ENCODE measurements around the gene ZNF638. TPM values are rescaled to one million over a fixed set of nuclear protein-coding genes. Genes with fewer than 3 reads are reported as not detected.

The ZNF638 gene
- total RNA-seq, 6 experiments from 2014 or later, result 41.8 to 65.8 (median 61.5) TPM

Small RNA genes lying within 50 kb of the gene (small RNA-seq; reads per million reads assigned to genes)
- gene RNU6-105P, result 0 reads per million in 2 experiments

Other genes with a start within 250 kb of the ZNF638 start
- gene MCEE, start 201.6 kb upstream of the ZNF638 start, total RNA-seq, result 10 to 100 TPM; 15.5 to 37.8 (median 23.1) TPM
- gene MPHOSPH10, start 201.1 kb upstream of the ZNF638 start, total RNA-seq, result 10 to 100 TPM; 10.4 to 14.3 (median 12.8) TPM
- 10 to 100 TPM in 5 of 6 experiments, 1 to 10 TPM in 1; 8.4 to 30.1 (median 15.3) TPM for gene PAIP2B, start 104.7 kb upstream of the ZNF638 start, total RNA-seq
- gene DYSF, start 121.8 kb downstream of the ZNF638 start, total RNA-seq, result 10 to 100 TPM; 21.8 to 55.0 (median 32.9) TPM

All from right lobe of liver (tissue), 5 donors.